Body of pancreas (tissue), 4 donors: ENCODE data around the gene WDFY3. TPM values are rescaled to one million over a fixed set of nuclear protein-coding genes. Genes with fewer than 3 reads are reported as not detected.

Experiments used
- ATAC-seq: fragments of 150-250 bp; one replicate; pipeline ENCODE4 v1.9.1; 2016
- DNase-seq, 4 donors: peaks; one replicate each; pipeline ENCODE4 v3.0.0-alpha.2; 2019
- H3K27ac ChIP-seq, 4 donors: fragments of 200-600 bp; sonication (generic); 1 replicate in 3 of 4; 2 replicates in 1 of 4; pipeline versions ENCODE4 v1.5.1 to v1.6.1; 2016 to 2019; ENCODE audit warnings: mild to moderate bottlenecking in 1 of 4, mixed read lengths in 1 of 4, moderate library complexity in 1 of 4
- H3K27me3 ChIP-seq, 2 donors: fragments of 200-600 bp; sonication (generic); one replicate each; pipeline ENCODE4 v1.6.0; 2016; ENCODE audit warnings: mild to moderate bottlenecking in 1 of 2
- H3K36me3 ChIP-seq, 2 donors: fragments of 200-600 bp; sonication (generic); replicated peaks in 1 of 2; 2 replicates each; pipeline ENCODE4 v1.5.1; 2016; ENCODE audit warnings: low read depth in 2 of 2; ENCODE audit not compliant: insufficient read depth in 1 of 2
- H3K4me1 ChIP-seq: fragments of 200-600 bp; sonication (generic); one replicate; pipeline ENCODE4 v1.6.0; 2016
- H3K4me3 ChIP-seq, 2 donors: fragments of 200-600 bp; sonication (generic); 1 replicate in 1 of 2; 2 replicates in 1 of 2; pipeline ENCODE4 v1.5.1; 2016 to 2019
- H3K9me3 ChIP-seq, 3 donors: fragments of 200-600 bp; sonication (generic); 1 replicate in 2 of 3; 2 replicates in 1 of 3; pipeline ENCODE4 v1.5.1; 2016
- CTCF ChIP-seq, 7 experiments: fragments of 450-650 bp in 4 of 7; fragments of 200-600 bp in 3 of 7; sonication (generic) in 3 of 7; IDR thresholded peaks; one replicate each; pipeline ENCODE4 v1.5.1; 2016 to 2019; ENCODE audit warnings: antibody characterized with exemption in 7 of 7
- POLR2A ChIP-seq, 3 donors: fragments of 450-650 bp; IDR thresholded peaks; one replicate each; pipeline ENCODE4 v1.6.1; 2016; ENCODE audit warnings: antibody characterized with exemption in 3 of 3, mild to moderate bottlenecking in 2 of 3
- WGBS, 2 donors: methylation state at CpG; one replicate each; pipeline ENCODE4 v1.1.5; 2017; 5-methylcytosine and 5-hydroxymethylcytosine counted together
- intact Hi-C: fragments of 100-400 bp; cut with DNase I; formaldehyde crosslinking; loops from one replicate; pipeline ENCODE4 v1.15.1; 2023
- total RNA-seq, 2 donors: library from RNA; depleted of rRNA; stranded (reverse); fragments of >200 nt; gene quantifications; one replicate each; pipeline ENCODE4 v1.1.0, GENCODE V29; 2016

The WDFY3 gene
- total RNA-seq, 2 donors from 2014 or later = 36.1 to 55.0 TPM

- peaks cover 0 to 9% (median 0%) of the 10 kb centered on the region in 3 donors for H3K9me3 ChIP-seq
- ATAC-seq (no peak), DNase-seq (no peak)
- peaks cover 13% of the 10 kb centered on the region for H3K4me1 ChIP-seq
- no peak overlapping the region for H3K4me3 ChIP-seq
- intact Hi-C loops = no loop called here
- TF ChIP-seq POLR2A (IDR thresholded peaks at IDR 0.05) (no peak), CTCF (IDR thresholded peaks at IDR 0.05) (no peak)
- H3K27ac ChIP-seq = no peak overlapping the region
- no peaks in the 10 kb centered on the region for H3K27me3 ChIP-seq
- no peaks in the 10 kb centered on the region for H3K36me3 ChIP-seq
These were observed 25.5 kb downstream of the WDFY3 start for GRCh38 chr4:84940960-84941359.

GRCh38 chr4:84939113-84939512 lies 27.4 kb downstream of the WDFY3 start:
- ATAC-seq = no peak
- intact Hi-C loops = no loop called here
- H3K27ac ChIP-seq = peak overlapping the region in 2 of 4 donors; percentile 6 to 58

GRCh38 chr4:84938316-84938715 lies 28.2 kb downstream of the WDFY3 start:
- Histone ChIP-seq H3K36me3 (no peaks in the 10 kb centered on the region), H3K4me1 (peaks cover 13% of the 10 kb centered on the region), H3K27ac (peak overlapping the region in 2 of 4 donors; percentile 6 to 58), H3K27me3 (no peaks in the 10 kb centered on the region), H3K9me3 (peaks cover 0 to 9% (median 0%) of the 10 kb centered on the region in 3 donors), H3K4me3 (no peak overlapping the region)
- 42 to 65% methylated on average over 2 of the region's 2 CpGs for WGBS, 2 donors
- intact Hi-C loops = no loop called here
- ATAC-seq = peak; percentile 53
- no peak for DNase-seq
- TF ChIP-seq POLR2A (IDR thresholded peaks at IDR 0.05) (no peak), CTCF (IDR thresholded peaks at IDR 0.05) (no peak)

More at GRCh38 chr4:84939113-84939512, 27.4 kb downstream of the WDFY3 start:
- Histone ChIP-seq H3K4me1 (peaks cover 13% of the 10 kb centered on the region), H3K36me3 (no peaks in the 10 kb centered on the region), H3K4me3 (no peak overlapping the region), H3K27me3 (no peaks in the 10 kb centered on the region), H3K9me3 (peaks cover 0 to 9% (median 0%) of the 10 kb centered on the region in 3 donors)
- WGBS, 2 donors = 93 to 96% methylated on average over 6 of the region's 6 CpGs
- DNase-seq = no peak
- TF ChIP-seq CTCF (IDR thresholded peaks at IDR 0.05) (no peak), POLR2A (IDR thresholded peaks at IDR 0.05) (no peak)

GRCh38 chr4:84937381-84937977 lies 29.0 kb downstream of the WDFY3 start:
- WGBS, 2 donors = 73 to 74% methylated on average over 3 of the region's 3 CpGs

More at GRCh38 chr4:84937381-84937977, 29.0 kb downstream of the WDFY3 start:
- Histone ChIP-seq H3K9me3 (peaks cover 0 to 9% (median 0%) of the 10 kb centered on the region in 3 donors), H3K4me3 (no peak overlapping the region), H3K36me3 (no peaks in the 10 kb centered on the region), H3K4me1 (peaks cover 13% of the 10 kb centered on the region), H3K27me3 (no peaks in the 10 kb centered on the region), H3K27ac (peak overlapping the region in 1 of 4 donors; percentile 58)
- no peak for DNase-seq
- ATAC-seq = no peak
- intact Hi-C loops = no loop called here
- TF ChIP-seq CTCF (IDR thresholded peaks at IDR 0.05) (no peak), POLR2A (IDR thresholded peaks at IDR 0.05) (no peak)
